ENCODE data around the gene ATG4D. TPM values are rescaled to one million over a fixed set of nuclear protein-coding genes. Genes with fewer than 3 reads are reported as not detected.

The ATG4D gene
- total and polyA plus RNA-seq, 11 donors, result 47.3 to 83.5 (median 55.9) TPM

GRCh38 chr19:10516064-10516385 lies 27.7 kb upstream of the ATG4D start:
- Histone ChIP-seq H3K27ac (peak overlapping the region in 1 of 12 donors; percentile 44), H3K36me3 (no peaks in the 10 kb centered on the region), H3K27me3 (peaks cover 27 to 82% (median 67%) of the 10 kb centered on the region in 9 donors), H3K9me3 (no peaks in the 10 kb centered on the region), H3K4me1 (peaks cover 0 to 37% (median 15%) of the 10 kb centered on the region in 12 donors), H3K4me3 (peak overlapping the region in 1 of 12 donors; percentile 58)
- intact Hi-C loops (cut with DNase I), result no loop called here
- ATAC-seq (no peak), DNase-seq (no peak)
- no peak for TF ChIP-seq POLR2A (IDR thresholded peaks at IDR 0.05)
- no peak for TF ChIP-seq CTCF (IDR thresholded peaks at IDR 0.05)
- WGBS, 4 donors, result 88 to 95% (median 93%) methylated on average over 5 of the region's 5 CpGs

- Histone ChIP-seq H3K36me3 (no peaks in the 10 kb centered on the region), H3K27ac (peak overlapping the region in 4 of 12 donors; percentile 33 to 63 (median 42)), H3K4me1 (peaks cover 0 to 37% (median 15%) of the 10 kb centered on the region in 12 donors), H3K9me3 (no peaks in the 10 kb centered on the region), H3K4me3 (peak overlapping the region in 11 of 12 donors; percentile 27 to 60 (median 49)), H3K27me3 (peaks cover 27 to 82% (median 67%) of the 10 kb centered on the region in 9 donors)
- intact Hi-C loops (cut with DNase I), result no loop called here
- WGBS, 4 donors, result 42 to 46% (median 45%) methylated on average over 9 to 10 of the region's 10 CpGs
- DNase-seq (no peak), ATAC-seq (no peak)
- TF ChIP-seq CTCF (IDR thresholded peaks at IDR 0.05) (no peak), POLR2A (IDR thresholded peaks at IDR 0.05) (no peak)
These were observed 26.9 kb upstream of the ATG4D start for GRCh38 chr19:10516671-10517286.

- H3K27ac ChIP-seq, result peak within 1 kb of the TSS in 4 of 12 donors; percentile 33 to 63 (median 42)
- intact Hi-C loops (cut with DNase I), result no loop called here
- ATAC-seq (peak in 3 of 4 donors; percentile 21 to 68 (median 42)), DNase-seq (peak in 2 of 5 donors; percentile 38 to 44)
- H3K27me3 ChIP-seq, result peaks cover 27 to 78% (median 67%) of the 10 kb centered on the region in 9 donors
- TF ChIP-seq CTCF (IDR thresholded peaks at IDR 0.05) (no peak), POLR2A (IDR thresholded peaks at IDR 0.05) (no peak)
- 0 to 2% (median 1%) methylated on average over 8 to 39 of the region's 39 CpGs for WGBS, 4 donors
- H3K4me1 ChIP-seq, result peaks cover 0 to 37% (median 15%) of the 10 kb centered on the region in 12 donors
- peak within 1 kb of the TSS; percentile 27 to 60 (median 48) for H3K4me3 ChIP-seq
- no peaks in the 10 kb centered on the region for H3K9me3 ChIP-seq
- H3K36me3 ChIP-seq, result no peaks in the 10 kb centered on the region
These were observed 26.3 kb upstream of the ATG4D start, which contains the start of gene S1PR5 for GRCh38 chr19:10517361-10517759. TSS of gene S1PR5 (minus strand) at chr19:10517447. CDS start at chr19:10515011, 2,436 bp downstream.

GRCh38 chr19:10517760-10518443 lies 25.8 kb upstream of the ATG4D start:
- intact Hi-C loops (cut with DNase I), result no loop called here
- Histone ChIP-seq H3K9me3 (no peaks in the 10 kb centered on the region), H3K27me3 (peaks cover 27 to 74% (median 63%) of the 10 kb centered on the region in 9 donors), H3K4me1 (peaks cover 0 to 37% (median 15%) of the 10 kb centered on the region in 12 donors), H3K4me3 (peak overlapping the region; percentile 27 to 60 (median 48)), H3K36me3 (no peaks in the 10 kb centered on the region), H3K27ac (peak overlapping the region in 4 of 12 donors; percentile 33 to 63 (median 42))
- peak in 3 of 4 donors; percentile 35 to 68 (median 61) for ATAC-seq
- WGBS, 4 donors, result 1 to 3% (median 2%) methylated on average over 22 to 27 of the region's 27 CpGs
- TF ChIP-seq CTCF (IDR thresholded peaks at IDR 0.05), result no peak
- DNase-seq, result peak in 2 of 5 donors; percentile 39 to 52
